ENCODE measurements around the gene NEK9. TPM values are rescaled to one million over a fixed set of nuclear protein-coding genes. Genes with fewer than 3 reads are reported as not detected.

The NEK9 gene
- total and polyA plus RNA-seq, 4 donors = 13.4 to 46.0 (median 29.8) TPM

GRCh38 chr14:75050852-75051555 is 75.8 kb downstream of the NEK9 start, which contains the start of gene MLH3:
MLH3 (minus strand) TSS chr14:75051467; CDS start chr14:75049655, 1,812 bp downstream.
- H3K4me3 ChIP-seq (ENCODE audit: low read depth in 1 of 3, low read length in 3 of 3) = peak within 1 kb of the TSS; percentile 61 to 84 (median 74)
- peak within 1 kb of the TSS; percentile 90 to 92 for H3K9ac ChIP-seq (ENCODE audit: low read depth in 1 of 2, low read length in 2 of 2)
- H3K4me1 ChIP-seq (ENCODE audit: control insufficient read depth in 4 of 4, insufficient read depth in 4 of 4, low read length in 3 of 4) = peaks cover 0 to 7% (median 5%) of the 10 kb centered on the region in 4 donors
- H3K36me3 ChIP-seq (ENCODE audit: control insufficient read depth in 4 of 4, insufficient read depth in 3 of 4, low read depth in 1 of 4, low read length in 3 of 4) = no peaks in the 10 kb centered on the region
- peak; percentile 8 for TF ChIP-seq REST (IDR thresholded peaks at IDR 0.05)
- TF ChIP-seq HNF4A (conservative IDR thresholded peaks at IDR 0.05) = peak; percentile 29 to 42
- no peak for TF ChIP-seq GABPA (IDR thresholded peaks at IDR 0.05 in 1 of 2, conservative IDR thresholded peaks at IDR 0.05 in 1 of 2)
- no peak for TF ChIP-seq ATF3 (IDR thresholded peaks at IDR 0.05)
- TF ChIP-seq HNF4G (IDR thresholded peaks at IDR 0.05) = no peak
- TF ChIP-seq CTCF (IDR thresholded peaks at IDR 0.05; ENCODE audit: low read depth, low read length, missing input control) = no peak
- TF ChIP-seq TAF1 (conservative IDR thresholded peaks at IDR 0.05) = no peak
- TF ChIP-seq ZBTB33 (IDR thresholded peaks at IDR 0.05) = no peak
- no peak for TF ChIP-seq NR2F2 (IDR thresholded peaks at IDR 0.05)
- peak; percentile 86 for TF ChIP-seq MAX (IDR thresholded peaks at IDR 0.05)
- peak; percentile 22 for TF ChIP-seq YY1 (IDR thresholded peaks at IDR 0.05)
- TF ChIP-seq RXRA (IDR thresholded peaks at IDR 0.05) = peak in 1 of 2 donors; percentile 80
- WGBS = under 1% methylated on average over 59 of the region's 59 CpGs
- no peaks in the 10 kb centered on the region for H3K9me3 ChIP-seq (ENCODE audit: control insufficient read depth in 4 of 4, low read length in 3 of 4)
- DNase-seq (ENCODE audit: low spot score) = peak; percentile 85
- peak within 1 kb of the TSS; percentile 94 to 96 for H3K27ac ChIP-seq (ENCODE audit: low read depth in 1 of 2, low read length in 2 of 2)
- H3K27me3 ChIP-seq (ENCODE audit: control insufficient read depth in 4 of 4, insufficient read depth in 4 of 4, low read length in 3 of 4) = no peaks in the 10 kb centered on the region

GRCh38 chr14:75049731-75050201 is 77.1 kb downstream of the NEK9 start:
- no peaks in the 10 kb centered on the region for H3K27me3 ChIP-seq (ENCODE audit: control insufficient read depth in 4 of 4, insufficient read depth in 4 of 4, low read length in 3 of 4)
- TF ChIP-seq TAF1 (conservative IDR thresholded peaks at IDR 0.05) = no peak
- TF ChIP-seq JUND (IDR thresholded peaks at IDR 0.05) = no peak
- TF ChIP-seq HNF4G (IDR thresholded peaks at IDR 0.05) = no peak
- no peak for TF ChIP-seq ZBTB33 (IDR thresholded peaks at IDR 0.05)
- no peak for TF ChIP-seq YY1 (IDR thresholded peaks at IDR 0.05)
- no peak for TF ChIP-seq REST (IDR thresholded peaks at IDR 0.05)
- TF ChIP-seq GABPA (IDR thresholded peaks at IDR 0.05 in 1 of 2, conservative IDR thresholded peaks at IDR 0.05 in 1 of 2) = no peak
- peaks cover 0 to 9% (median 5%) of the 10 kb centered on the region in 4 donors for H3K4me1 ChIP-seq (ENCODE audit: control insufficient read depth in 4 of 4, insufficient read depth in 4 of 4, low read length in 3 of 4)
- DNase-seq (ENCODE audit: low spot score) = no peak
- H3K9ac ChIP-seq (ENCODE audit: low read depth in 1 of 2, low read length in 2 of 2) = no peak overlapping the region
- no peak overlapping the region for H3K4me3 ChIP-seq (ENCODE audit: low read depth in 1 of 3, low read length in 3 of 3)
- H3K9me3 ChIP-seq (ENCODE audit: control insufficient read depth in 4 of 4, low read length in 3 of 4) = no peaks in the 10 kb centered on the region
- H3K36me3 ChIP-seq (ENCODE audit: control insufficient read depth in 4 of 4, insufficient read depth in 3 of 4, low read depth in 1 of 4, low read length in 3 of 4) = no peaks in the 10 kb centered on the region
- WGBS = 91% methylated on average over 3 of the region's 3 CpGs
- H3K27ac ChIP-seq (ENCODE audit: low read depth in 1 of 2, low read length in 2 of 2) = peak overlapping the region in 1 of 2 donors; percentile 96
